K562 (cell line): ENCODE data around the gene ALOX12B. TPM values are rescaled to one million over a fixed set of nuclear protein-coding genes. Genes with fewer than 3 reads are reported as not detected.

ENCODE experiments used
- CBX1 ChIP-seq: sonication (generic); IDR thresholded peaks from 2 replicates; pipeline ENCODE4 v1.6.1; 2016; ENCODE audit warnings: antibody characterized with exemption, low read depth, mild to moderate bottlenecking
- CEBPG ChIP-seq, 3 experiments: fragments of 200-800 bp in 1 of 3; sonication (Bioruptor generic) in 1 of 3; sonication (generic) in 1 of 3; formaldehyde crosslinking in 1 of 3; IDR thresholded peaks in 2 of 3; conservative IDR thresholded peaks in 1 of 3; 2 replicates each; pipeline versions ENCODE4 v1.6.1 to v1.8.0; 2016 to 2022; ENCODE audit warnings: missing compliant biosample characterization in 2 of 3, missing genetic modification characterization in 2 of 3, mild to moderate bottlenecking in 1 of 3, missing genetic modification reagents in 1 of 3
- COPS2 ChIP-seq: fragments of 450-650 bp; conservative IDR thresholded peaks from 2 replicates; pipeline ENCODE4 v1.6.1; 2016; ENCODE audit warnings: mild to moderate bottlenecking, moderate library complexity
- EGR1 ChIP-seq: fragments of 450-650 bp; conservative IDR thresholded peaks from 2 replicates; pipeline ENCODE4 v1.6.1; 2017; ENCODE audit warnings: mild to moderate bottlenecking
- FOSL1 ChIP-seq: fragments of 200-800 bp; sonication (Bioruptor generic); conservative IDR thresholded peaks from 2 replicates; pipeline ENCODE4 v1.6.1; 2016; ENCODE audit warnings: missing genetic modification characterization, missing compliant biosample characterization
- HNRNPK ChIP-seq: fragments of 200-400 bp; formaldehyde crosslinking; IDR thresholded peaks from one replicate; pipeline ENCODE4 v1.6.1; 2018; ENCODE audit warnings: mild to moderate bottlenecking, low read depth, low read length; ENCODE audit not compliant: poor library complexity, severe bottlenecking
- L3MBTL2 ChIP-seq: fragments of 450-650 bp; IDR thresholded peaks from 2 replicates; pipeline ENCODE4 v1.6.1; 2016; ENCODE audit warnings: mild to moderate bottlenecking, moderate library complexity
- NELFE ChIP-seq: IDR thresholded peaks from 2 replicates; pipeline ENCODE4 v1.6.1; 2011; ENCODE audit warnings: mild to moderate bottlenecking; ENCODE audit not compliant: insufficient read depth, insufficient read length
- RBM14 ChIP-seq: fragments of 200-400 bp; formaldehyde crosslinking; IDR thresholded peaks from 2 replicates; pipeline ENCODE4 v1.6.1; 2018; ENCODE audit warnings: low read depth, mild to moderate bottlenecking, low read length, moderate library complexity, borderline replicate concordance; ENCODE audit not compliant: insufficient read depth
- SMARCB1 ChIP-seq: IDR thresholded peaks from 2 replicates; pipeline ENCODE4 v1.6.1; 2011; ENCODE audit warnings: improper control_type of control experiment, low read depth; ENCODE audit not compliant: insufficient read length
- TCF7L2 ChIP-seq: fragments of 150-350 bp; IDR thresholded peaks from 2 replicates; pipeline ENCODE4 v1.6.1; 2016; ENCODE audit warnings: low read depth, mild to moderate bottlenecking, low read length, moderate library complexity
- ZNF507 ChIP-seq: conservative IDR thresholded peaks from 2 replicates; pipeline ENCODE4 v1.6.1; 2017; ENCODE audit warnings: missing genetic modification characterization, missing compliant biosample characterization
- ZNF695 ChIP-seq: fragments of 450-650 bp; formaldehyde crosslinking; IDR thresholded peaks from 2 replicates; pipeline ENCODE4 v1.4.0; 2020; ENCODE audit warnings: mild to moderate bottlenecking, moderate library complexity
- ZNF79 ChIP-seq: fragments of 250-450 bp; sonication (Bioruptor Pico); IDR thresholded peaks from 2 replicates; pipeline ENCODE4 v1.4.0; 2020; ENCODE audit warnings: low read depth, mild to moderate bottlenecking, moderate library complexity
- polyA plus RNA-seq, 8 experiments: library from polyadenylated mRNA; depleted of rRNA in 4 of 8; stranded (reverse) in 5 of 8; unstranded in 3 of 8; fragments of >200 nt; fragmentation: Nextera tagmentation in 2 of 8; fragmentation: Illumina TruSeq in 1 of 8; extraction: Ambion mirVana in 2 of 8; extraction: Trizol in 1 of 8; gene quantifications; 2 replicates each; pipeline versions ENCODE4 v1.2.1 to v1.2.3, GENCODE V29; 2011 to 2014; ENCODE audit warnings: inconsistent platforms in 1 of 8, missing spikeins in 1 of 8
- total RNA-seq, 7 experiments: library from RNA; depleted of rRNA in 6 of 7; stranded (reverse); fragments of >200 nt in 6 of 7; fragmentation: Illumina TruSeq in 2 of 7; extraction: Trizol in 2 of 7; gene quantifications; 2 replicates each; pipeline versions ENCODE4 v1.2.1 to v1.2.3, GENCODE V29; 2011 to 2021; ENCODE audit warnings: low replicate concordance in 1 of 7
- TF ChIP-seq, protein P1 (sequence below): fragments of 250-450 bp; sonication (Bioruptor Pico); IDR thresholded peaks from 2 replicates; pipeline ENCODE4 v1.4.0; 2020; ENCODE audit warnings: mild to moderate bottlenecking, moderate library complexity, borderline replicate concordance
- TF ChIP-seq, protein P2 (sequence below), 2 experiments: IDR thresholded peaks; 2 replicates each; pipeline ENCODE4 v1.6.1; 2011; ENCODE audit warnings: borderline replicate concordance in 1 of 2, control low read depth in 1 of 2, low read depth in 1 of 2, low read length in 1 of 2, mild to moderate bottlenecking in 1 of 2, mixed read lengths in 1 of 2, moderate library complexity in 1 of 2; ENCODE audit not compliant: insufficient read depth in 1 of 2, insufficient read length in 1 of 2, poor library complexity in 1 of 2, severe bottlenecking in 1 of 2; ENCODE audit errors: extremely low read depth in 1 of 2
- TF ChIP-seq, protein P3 (sequence below): fragments of 450-650 bp; IDR thresholded peaks from 2 replicates; pipeline ENCODE4 v1.6.1; 2016; ENCODE audit warnings: missing biosample characterization, missing genetic modification characterization
- TF ChIP-seq, protein P4 (sequence below): sonication (generic); formaldehyde crosslinking; IDR thresholded peaks from 2 replicates; pipeline ENCODE4 v1.8.1; 2023; ENCODE audit warnings: mild to moderate bottlenecking, missing genetic modification reagents, moderate library complexity
- TF ChIP-seq, protein P5 (sequence below), 2 experiments: fragments of 450-650 bp in 1 of 2; sonication (generic) in 1 of 2; formaldehyde crosslinking in 1 of 2; IDR thresholded peaks in 1 of 2; conservative IDR thresholded peaks in 1 of 2; 2 replicates each; pipeline versions ENCODE4 v1.6.1 to v1.8.1; 2016 to 2023; ENCODE audit warnings: mild to moderate bottlenecking in 2 of 2, moderate library complexity in 2 of 2, inconsistent platforms in 1 of 2, missing genetic modification reagents in 1 of 2

The ALOX12B gene
- total and polyA plus RNA-seq, 9 of the 15 experiments (the other 6 are each of a cell fraction or from before 2014, with no cell fraction given): not detected

DNA sequence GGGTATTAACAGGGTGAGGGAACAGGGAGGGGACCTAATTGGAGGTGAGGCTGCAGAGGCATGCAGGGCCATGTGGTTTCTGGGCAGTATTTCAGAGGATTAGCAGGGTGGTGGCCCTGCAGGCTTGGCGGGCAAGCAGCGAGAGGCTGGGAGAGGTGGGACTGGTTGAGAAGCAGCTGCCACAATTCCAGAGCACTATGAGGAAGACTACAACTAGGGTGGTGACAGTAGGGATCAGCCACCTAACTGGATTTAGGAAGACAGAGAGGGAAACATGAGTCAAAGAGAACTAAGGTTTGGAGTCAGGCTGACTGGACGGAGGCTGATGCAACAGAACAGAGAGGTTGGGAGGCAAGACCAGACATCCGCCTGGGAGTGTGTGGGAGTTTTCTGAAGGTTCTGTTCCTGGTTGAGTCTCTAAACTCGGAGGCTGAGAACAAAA, 18.5 kb upstream of the ALOX12B start (continued):
- TF ChIP-seq, protein P1, sequence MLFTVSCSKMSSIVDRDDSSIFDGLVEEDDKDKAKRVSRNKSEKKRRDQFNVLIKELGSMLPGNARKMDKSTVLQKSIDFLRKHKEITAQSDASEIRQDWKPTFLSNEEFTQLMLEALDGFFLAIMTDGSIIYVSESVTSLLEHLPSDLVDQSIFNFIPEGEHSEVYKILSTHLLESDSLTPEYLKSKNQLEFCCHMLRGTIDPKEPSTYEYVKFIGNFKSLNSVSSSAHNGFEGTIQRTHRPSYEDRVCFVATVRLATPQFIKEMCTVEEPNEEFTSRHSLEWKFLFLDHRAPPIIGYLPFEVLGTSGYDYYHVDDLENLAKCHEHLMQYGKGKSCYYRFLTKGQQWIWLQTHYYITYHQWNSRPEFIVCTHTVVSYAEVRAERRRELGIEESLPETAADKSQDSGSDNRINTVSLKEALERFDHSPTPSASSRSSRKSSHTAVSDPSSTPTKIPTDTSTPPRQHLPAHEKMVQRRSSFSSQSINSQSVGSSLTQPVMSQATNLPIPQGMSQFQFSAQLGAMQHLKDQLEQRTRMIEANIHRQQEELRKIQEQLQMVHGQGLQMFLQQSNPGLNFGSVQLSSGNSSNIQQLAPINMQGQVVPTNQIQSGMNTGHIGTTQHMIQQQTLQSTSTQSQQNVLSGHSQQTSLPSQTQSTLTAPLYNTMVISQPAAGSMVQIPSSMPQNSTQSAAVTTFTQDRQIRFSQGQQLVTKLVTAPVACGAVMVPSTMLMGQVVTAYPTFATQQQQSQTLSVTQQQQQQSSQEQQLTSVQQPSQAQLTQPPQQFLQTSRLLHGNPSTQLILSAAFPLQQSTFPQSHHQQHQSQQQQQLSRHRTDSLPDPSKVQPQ (CRISPR knock-in tag): no peak
- TF ChIP-seq TCF7L2 (no peak), CEBPG (CRISPR knock-in tag; IDR thresholded peaks at IDR 0.05) (peak; percentile 89), CEBPG (tag; conservative IDR thresholded peaks at IDR 0.05 in 1 of 2, IDR thresholded peaks at IDR 0.05 in 1 of 2) (peak; percentile 51 to 92), SMARCB1 (no peak), ZNF79 (CRISPR knock-in tag) (no peak), L3MBTL2 (peak; percentile 63; the same call in 1 of the 2 replicates), EGR1 (0 out of 2 replicates have a peak, but pooled peaks have one; percentile 24), FOSL1 (tag) (0 out of 2 replicates have a peak, but pooled peaks have one; percentile 19), HNRNPK (no peak), COPS2 (no peak), CBX1 (0 out of 2 replicates have a peak, but pooled peaks have one; percentile 21), NELFE (no peak), ZNF507 (tag) (no peak), RBM14 (no peak), ZNF695 (no peak)
- TF ChIP-seq, protein P2, sequence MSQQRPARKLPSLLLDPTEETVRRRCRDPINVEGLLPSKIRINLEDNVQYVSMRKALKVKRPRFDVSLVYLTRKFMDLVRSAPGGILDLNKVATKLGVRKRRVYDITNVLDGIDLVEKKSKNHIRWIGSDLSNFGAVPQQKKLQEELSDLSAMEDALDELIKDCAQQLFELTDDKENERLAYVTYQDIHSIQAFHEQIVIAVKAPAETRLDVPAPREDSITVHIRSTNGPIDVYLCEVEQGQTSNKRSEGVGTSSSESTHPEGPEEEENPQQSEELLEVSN (IDR thresholded peaks at IDR 0.05; ENCODE audit: borderline replicate concordance in 1 of 2, extremely low read depth in 1 of 2, insufficient read depth in 1 of 2, insufficient read length in 1 of 2, low read depth in 1 of 2, low read length in 1 of 2, poor library complexity in 1 of 2, severe bottlenecking in 1 of 2): no peak
- TF ChIP-seq, protein P3, sequence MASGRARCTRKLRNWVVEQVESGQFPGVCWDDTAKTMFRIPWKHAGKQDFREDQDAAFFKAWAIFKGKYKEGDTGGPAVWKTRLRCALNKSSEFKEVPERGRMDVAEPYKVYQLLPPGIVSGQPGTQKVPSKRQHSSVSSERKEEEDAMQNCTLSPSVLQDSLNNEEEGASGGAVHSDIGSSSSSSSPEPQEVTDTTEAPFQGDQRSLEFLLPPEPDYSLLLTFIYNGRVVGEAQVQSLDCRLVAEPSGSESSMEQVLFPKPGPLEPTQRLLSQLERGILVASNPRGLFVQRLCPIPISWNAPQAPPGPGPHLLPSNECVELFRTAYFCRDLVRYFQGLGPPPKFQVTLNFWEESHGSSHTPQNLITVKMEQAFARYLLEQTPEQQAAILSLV: 0 out of 2 replicates have a peak, but pooled peaks have one; percentile 10
- TF ChIP-seq, protein P4, sequence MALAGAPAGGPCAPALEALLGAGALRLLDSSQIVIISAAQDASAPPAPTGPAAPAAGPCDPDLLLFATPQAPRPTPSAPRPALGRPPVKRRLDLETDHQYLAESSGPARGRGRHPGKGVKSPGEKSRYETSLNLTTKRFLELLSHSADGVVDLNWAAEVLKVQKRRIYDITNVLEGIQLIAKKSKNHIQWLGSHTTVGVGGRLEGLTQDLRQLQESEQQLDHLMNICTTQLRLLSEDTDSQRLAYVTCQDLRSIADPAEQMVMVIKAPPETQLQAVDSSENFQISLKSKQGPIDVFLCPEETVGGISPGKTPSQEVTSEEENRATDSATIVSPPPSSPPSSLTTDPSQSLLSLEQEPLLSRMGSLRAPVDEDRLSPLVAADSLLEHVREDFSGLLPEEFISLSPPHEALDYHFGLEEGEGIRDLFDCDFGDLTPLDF (CRISPR knock-in tag): no peak
- TF ChIP-seq, protein P5, sequence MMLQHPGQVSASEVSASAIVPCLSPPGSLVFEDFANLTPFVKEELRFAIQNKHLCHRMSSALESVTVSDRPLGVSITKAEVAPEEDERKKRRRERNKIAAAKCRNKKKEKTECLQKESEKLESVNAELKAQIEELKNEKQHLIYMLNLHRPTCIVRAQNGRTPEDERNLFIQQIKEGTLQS (IDR thresholded peaks at IDR 0.05): peak; percentile 81; the same call in 1 of the 2 replicates
- TF ChIP-seq, protein P5 (CRISPR knock-in tag; conservative IDR thresholded peaks at IDR 0.05): no peak
